Smooth muscle cell (in vitro differentiated cells): ENCODE results near the gene EBF4. TPM values are rescaled to one million over a fixed set of nuclear protein-coding genes. Genes with fewer than 3 reads are reported as not detected.

Source experiments
- DNase-seq: peaks from one replicate; lab custom pipeline; 2025; ENCODE audit not compliant: unreplicated experiment; lab: John Stamatoyannopoulos, UW
- H2AFZ ChIP-seq: fragments of 200-600 bp; sonication (generic); 2 replicates; pipeline ENCODE4 v1.6.0; 2016; ENCODE audit warnings: antibody characterized with exemption, low read depth, mild to moderate bottlenecking
- H3F3A ChIP-seq: fragments of 200-600 bp; sonication (generic); 2 replicates; pipeline ENCODE4 v1.6.0; 2017; ENCODE audit warnings: antibody characterized with exemption, low read depth
- H3K27ac ChIP-seq: fragments of 200-600 bp; sonication (generic); 2 replicates; pipeline ENCODE4 v1.5.1; 2016; ENCODE audit warnings: low read depth, mild to moderate bottlenecking
- H3K27me3 ChIP-seq: fragments of 200-600 bp; sonication (generic); 2 replicates; pipeline ENCODE4 v1.6.1; 2016; ENCODE audit warnings: low read depth, mild to moderate bottlenecking
- H3K36me3 ChIP-seq: fragments of 200-600 bp; sonication (generic); 2 replicates; pipeline ENCODE4 v1.5.1; 2016; ENCODE audit warnings: low read depth
- H3K4me1 ChIP-seq: fragments of 200-600 bp; sonication (generic); 2 replicates; pipeline ENCODE4 v1.5.1; 2016; ENCODE audit warnings: low read depth
- H3K4me2 ChIP-seq: fragments of 200-600 bp; sonication (generic); 2 replicates; pipeline ENCODE4 v1.6.0; 2016; ENCODE audit warnings: mild to moderate bottlenecking
- H3K4me3 ChIP-seq: fragments of 200-600 bp; sonication (generic); 2 replicates; pipeline ENCODE4 v1.5.1; 2016; ENCODE audit warnings: mild to moderate bottlenecking
- H3K79me2 ChIP-seq: fragments of 200-600 bp; sonication (generic); 2 replicates; pipeline ENCODE4 v1.6.0; 2016; ENCODE audit warnings: low read depth, mild to moderate bottlenecking
- H3K9ac ChIP-seq: fragments of 200-600 bp; sonication (generic); 2 replicates; pipeline ENCODE4 v1.6.0; 2016; ENCODE audit warnings: low read depth
- H3K9me3 ChIP-seq: fragments of 200-600 bp; sonication (generic); replicated peaks from 2 replicates; pipeline ENCODE4 v1.5.1; 2016; ENCODE audit warnings: low read depth
- H4K20me1 ChIP-seq: fragments of 200-600 bp; sonication (generic); 2 replicates; pipeline ENCODE4 v1.6.0; 2016; ENCODE audit warnings: low read depth
- CTCF ChIP-seq: fragments of 200-600 bp; sonication (generic); IDR thresholded peaks from 2 replicates; pipeline ENCODE4 v1.5.1; 2017; ENCODE audit warnings: borderline replicate concordance, mild to moderate bottlenecking, antibody characterized with exemption; ENCODE audit not compliant: insufficient read depth, poor library complexity, severe bottlenecking
- WGBS: methylation state at CpG from one replicate; pipeline ENCODE4 v1.1.7; 2016; ENCODE audit warnings: low lambda C conversion rate; 5-methylcytosine and 5-hydroxymethylcytosine counted together
- polyA plus RNA-seq: library from polyadenylated mRNA; unstranded; fragments of >200 nt; fragmentation: Nextera tagmentation; extraction: Ambion mirVana; gene quantifications from 2 replicates; pipeline ENCODE4 v1.2.1, GENCODE V29; 2016
- total RNA-seq: library from RNA; depleted of rRNA; stranded (reverse); fragments of >200 nt; gene quantifications from 2 replicates; pipeline ENCODE4 v1.2.3, GENCODE V29; 2014

The EBF4 gene
- total and polyA plus RNA-seq, 2 experiments from 2014 or later = 8.2 to 19.0 TPM

GRCh38 chr20:2773812-2774211, 81.2 kb downstream of the EBF4 start:
- no peaks in the 10 kb centered on the region for H3K79me2 ChIP-seq
- 94% methylated on average over 9 of the region's 9 CpGs for WGBS
- no peaks in the 10 kb centered on the region for H3K36me3 ChIP-seq
- no peak overlapping the region for H3K9ac ChIP-seq
- H4K20me1 ChIP-seq = no peaks in the 10 kb centered on the region
- no peaks in the 10 kb centered on the region for H3F3A ChIP-seq
- H3K4me2 ChIP-seq = no peak overlapping the region
- no peak overlapping the region for H2AFZ ChIP-seq
- H3K4me1 ChIP-seq = no peaks in the 10 kb centered on the region
- H3K27me3 ChIP-seq = peaks cover 4% of the 10 kb centered on the region
- H3K4me3 ChIP-seq = no peak overlapping the region
- H3K9me3 ChIP-seq = no peaks in the 10 kb centered on the region
- H3K27ac ChIP-seq = no peak overlapping the region
- TF ChIP-seq CTCF = no peak
- no peak for DNase-seq

GRCh38 chr20:2775139-2775538, 82.6 kb downstream of the EBF4 start:
- H3K27me3 ChIP-seq = no peaks in the 10 kb centered on the region
- no peaks in the 10 kb centered on the region for H3K9me3 ChIP-seq
- no peak for DNase-seq
- H3K4me1 ChIP-seq = no peaks in the 10 kb centered on the region
- no peak overlapping the region for H3K4me2 ChIP-seq
- H2AFZ ChIP-seq = no peak overlapping the region
- H3F3A ChIP-seq = no peaks in the 10 kb centered on the region
- H3K36me3 ChIP-seq = no peaks in the 10 kb centered on the region
- H4K20me1 ChIP-seq = no peaks in the 10 kb centered on the region
- 93% methylated on average over 3 of the region's 3 CpGs for WGBS
- no peak overlapping the region for H3K27ac ChIP-seq
- TF ChIP-seq CTCF = no peak
- no peak overlapping the region for H3K4me3 ChIP-seq
- no peak overlapping the region for H3K9ac ChIP-seq
- H3K79me2 ChIP-seq = no peaks in the 10 kb centered on the region

GRCh38 chr20:2778602-2779321, 86.2 kb downstream of the EBF4 start:
- no peak for DNase-seq
- H3F3A ChIP-seq = no peaks in the 10 kb centered on the region
- H3K79me2 ChIP-seq = no peaks in the 10 kb centered on the region
- no peaks in the 10 kb centered on the region for H3K9me3 ChIP-seq
- no peak overlapping the region for H3K9ac ChIP-seq
- H3K27ac ChIP-seq = no peak overlapping the region
- H3K4me1 ChIP-seq = no peaks in the 10 kb centered on the region
- H3K27me3 ChIP-seq = peaks cover 21% of the 10 kb centered on the region
- no peak overlapping the region for H3K4me3 ChIP-seq
- no peaks in the 10 kb centered on the region for H4K20me1 ChIP-seq
- H3K4me2 ChIP-seq = no peak overlapping the region
- TF ChIP-seq CTCF = no peak
- no peaks in the 10 kb centered on the region for H3K36me3 ChIP-seq
- no peak overlapping the region for H2AFZ ChIP-seq
- WGBS = 87% methylated on average over 10 of the region's 10 CpGs

- Histone ChIP-seq H3K9me3 (no peaks in the 10 kb centered on the region), H3K27ac (no peak overlapping the region)
- 48% methylated on average over 3 of the region's 3 CpGs for WGBS
These were observed 88.4 kb downstream of the EBF4 start for GRCh38 chr20:2780948-2781347.

More at GRCh38 chr20:2780948-2781347, 88.4 kb downstream of the EBF4 start:
- no peaks in the 10 kb centered on the region for H3K4me1 ChIP-seq
- no peak overlapping the region for H3K4me2 ChIP-seq
- peaks cover 21% of the 10 kb centered on the region for H3K27me3 ChIP-seq
- no peak overlapping the region for H2AFZ ChIP-seq
- H3K79me2 ChIP-seq = no peaks in the 10 kb centered on the region
- H3F3A ChIP-seq = no peaks in the 10 kb centered on the region
- H3K36me3 ChIP-seq = no peaks in the 10 kb centered on the region
- TF ChIP-seq CTCF = no peak
- H4K20me1 ChIP-seq = no peaks in the 10 kb centered on the region
- no peak for DNase-seq
- no peak overlapping the region for H3K9ac ChIP-seq
- no peak overlapping the region for H3K4me3 ChIP-seq
